Prostate gland (tissue), 2 donors: Measurements from ENCODE around the gene PIK3R3. TPM values are rescaled to one million over a fixed set of nuclear protein-coding genes. Genes with fewer than 3 reads are reported as not detected.

Experiments
- small RNA-seq, 2 donors: library from RNA; depleted of rRNA; stranded (forward); fragments of <200 nt; gene quantifications; one replicate each; pipeline ENCODE3, GENCODE V24; 2016
- total RNA-seq, 2 donors: library from RNA; depleted of rRNA; stranded (reverse); fragments of >200 nt; gene quantifications; one replicate each; pipeline ENCODE4 v1.1.0, GENCODE V29; 2016

Gene PIK3R3
- total RNA-seq, 2 donors from 2014 or later = 9.1 to 26.5 TPM

Small RNAs within 50 kb of the gene (small RNA-seq; reads per million reads assigned to genes)
- gene AL358075.3 (0 reads per million in 2 donors), gene AL672043.1 (0 reads per million in 2 donors)

Other genes starting within 250 kb of the PIK3R3 start
- 100 to 1,000 TPM in 1 of 2 donors, 10 to 100 TPM in 1; 77.2 to 322 TPM for gene TSPAN1, start 42.5 kb upstream of the PIK3R3 start, total RNA-seq
- gene P3R3URF, start 43.9 kb upstream of the PIK3R3 start, total RNA-seq = not detected
- gene POMGNT1, start 65.8 kb upstream of the PIK3R3 start, total RNA-seq = 100 to 1,000 TPM; 106 to 120 TPM
- gene LURAP1, start 70.7 kb upstream of the PIK3R3 start, total RNA-seq = 10 to 100 TPM; 12.7 to 17.5 TPM
- gene RAD54L, start 115.1 kb upstream of the PIK3R3 start, total RNA-seq = 1 to 10 TPM; 8.2 to 8.4 TPM
- 100 to 1,000 TPM in 1 of 2 donors, 10 to 100 TPM in 1; 97.2 to 143 TPM for gene LRRC41, start 171.0 kb upstream of the PIK3R3 start, total RNA-seq
- gene UQCRH, start 171.1 kb upstream of the PIK3R3 start, total RNA-seq = 100 to 1,000 TPM; 258 to 391 TPM
- gene NSUN4, start 208.2 kb upstream of the PIK3R3 start, total RNA-seq = 10 to 100 TPM; 21.0 to 29.0 TPM